ENCODE measurements around the gene KRT32.

DNA sequence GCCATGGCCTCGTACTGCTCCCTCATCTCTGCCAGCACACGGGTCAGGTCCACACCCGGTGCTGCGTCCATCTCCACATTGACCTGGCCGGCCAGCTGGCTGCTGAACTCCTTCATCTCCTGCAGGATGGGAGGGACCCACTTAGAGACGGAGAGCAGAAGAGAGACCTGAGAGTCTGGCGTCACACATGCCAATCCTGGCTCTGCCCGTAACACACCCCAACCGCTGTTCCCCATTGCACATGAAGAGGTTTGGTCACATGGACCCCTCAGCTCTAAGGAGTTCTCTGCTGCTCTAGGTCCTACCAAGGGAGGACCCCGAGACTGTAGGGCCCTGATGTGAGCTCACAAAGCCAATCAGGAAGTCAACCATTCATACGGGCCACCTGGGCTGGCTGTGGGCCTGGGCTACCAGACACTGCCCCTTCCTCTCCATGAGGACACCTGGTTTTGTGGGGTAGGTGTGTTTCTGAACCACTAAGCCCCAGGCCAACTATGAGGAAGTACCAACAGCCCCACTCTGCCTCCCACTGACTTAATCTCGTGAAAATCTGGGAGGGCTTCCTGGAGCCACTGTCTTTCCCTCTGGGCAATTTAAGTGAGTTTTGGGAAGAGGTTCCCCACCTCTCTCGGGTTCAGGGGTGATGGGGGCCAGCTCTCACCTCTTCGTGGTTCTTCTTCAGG lies 49.1 kb upstream of the KRT32 start:
- TF ChIP-seq CTCF (IDR thresholded peaks at IDR 0.05): no peak
- TF ChIP-seq EZH2 (IDR thresholded peaks at IDR 0.05; ENCODE audit: borderline replicate concordance, insufficient read depth, low read depth, low read length, poor library complexity, severe bottlenecking): no peak

Measured in B cell (primary cell).